Muscle of leg (tissue), 11 donors: Measurements from ENCODE around the gene GPC5. TPM values are rescaled to one million over a fixed set of nuclear protein-coding genes. Genes with fewer than 3 reads are reported as not detected.
"Not testable (repeated sequence)": the region's sequence is repeated elsewhere in the genome, so short reads cannot be mapped to it uniquely, and the experiment has no call there.

Experiments
- DNase-seq: peaks from one replicate; pipeline ENCODE4 v3.0.0; 2013
- H3K27ac ChIP-seq: one replicate; pipeline ENCODE4 v1.5.1; 2013; ENCODE audit warnings: mild to moderate bottlenecking, low read length, control low read depth
- H3K27me3 ChIP-seq: one replicate; pipeline ENCODE4 v1.6.1; 2013; ENCODE audit warnings: low read length; ENCODE audit not compliant: control insufficient read depth, insufficient read depth
- H3K36me3 ChIP-seq: one replicate; pipeline ENCODE4 v1.6.1; 2013; ENCODE audit warnings: low read length; ENCODE audit not compliant: control insufficient read depth, insufficient read depth
- H3K4me1 ChIP-seq: one replicate; pipeline ENCODE4 v1.6.1; 2013; ENCODE audit warnings: low read length; ENCODE audit not compliant: control insufficient read depth, insufficient read depth
- H3K4me3 ChIP-seq: one replicate; pipeline ENCODE4 v1.5.1; 2013; ENCODE audit warnings: low read length, control low read depth
- H3K9me3 ChIP-seq: replicated peaks from 2 replicates; pipeline ENCODE4 v1.6.1; 2013; ENCODE audit warnings: low read depth, low read length; ENCODE audit not compliant: control insufficient read depth
- WGBS: methylation state at CpG from one replicate; pipeline ENCODE4 v1.1.5; 2013; ENCODE audit warnings: missing lambda C conversion rate; ENCODE audit not compliant: insufficient coverage; 5-methylcytosine and 5-hydroxymethylcytosine counted together
- polyA plus RNA-seq, 8 donors: library from polyadenylated mRNA; unstranded; fragments of 120-200 nt; gene quantifications; one replicate each; pipeline versions ENCODE4 v1.2.1 to v1.2.3, GENCODE V29; 2013; ENCODE audit warnings: inconsistent platforms in 1 of 8, low replicate concordance in 1 of 8; ENCODE audit not compliant: insufficient read length in 8 of 8, insufficient read depth in 1 of 8
- total RNA-seq: library from RNA; stranded (reverse); fragments of 120-200 nt; gene quantifications from one replicate; pipeline ENCODE4 v1.2.4, GENCODE V29; 2013

Gene GPC5
- total and polyA plus RNA-seq, 9 donors, result 0.15 to 2.1 (median 0.40) TPM

DNA sequence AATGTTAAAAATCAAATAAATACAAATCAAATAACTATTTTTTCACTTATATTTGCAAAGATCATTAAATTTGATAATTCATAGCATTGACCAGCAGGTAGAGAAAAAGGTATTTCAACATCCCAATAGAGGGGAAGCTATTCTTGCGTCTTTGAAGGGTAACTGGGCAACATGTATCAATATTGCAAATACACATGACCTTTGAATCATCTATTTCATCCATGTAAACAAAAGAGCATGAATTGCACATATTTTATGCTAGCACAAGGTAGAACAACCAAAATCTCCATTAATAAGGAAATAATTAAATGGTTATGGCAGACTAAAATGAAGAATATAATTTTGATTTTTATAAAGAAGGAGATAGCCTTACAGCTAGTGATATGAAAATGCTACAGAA is 372.8 kb downstream of the GPC5 start:
- no peaks in the 10 kb centered on the region for H3K36me3 ChIP-seq
- H3K4me3 ChIP-seq, result no peak overlapping the region
- DNase-seq, result no peak
- no peaks in the 10 kb centered on the region for H3K27me3 ChIP-seq
- no peaks in the 10 kb centered on the region for H3K9me3 ChIP-seq
- no peaks in the 10 kb centered on the region for H3K4me1 ChIP-seq
- no CpG with 5 or more reads among the region's 1 CpG for WGBS
- H3K27ac ChIP-seq, result no peak overlapping the region

DNA sequence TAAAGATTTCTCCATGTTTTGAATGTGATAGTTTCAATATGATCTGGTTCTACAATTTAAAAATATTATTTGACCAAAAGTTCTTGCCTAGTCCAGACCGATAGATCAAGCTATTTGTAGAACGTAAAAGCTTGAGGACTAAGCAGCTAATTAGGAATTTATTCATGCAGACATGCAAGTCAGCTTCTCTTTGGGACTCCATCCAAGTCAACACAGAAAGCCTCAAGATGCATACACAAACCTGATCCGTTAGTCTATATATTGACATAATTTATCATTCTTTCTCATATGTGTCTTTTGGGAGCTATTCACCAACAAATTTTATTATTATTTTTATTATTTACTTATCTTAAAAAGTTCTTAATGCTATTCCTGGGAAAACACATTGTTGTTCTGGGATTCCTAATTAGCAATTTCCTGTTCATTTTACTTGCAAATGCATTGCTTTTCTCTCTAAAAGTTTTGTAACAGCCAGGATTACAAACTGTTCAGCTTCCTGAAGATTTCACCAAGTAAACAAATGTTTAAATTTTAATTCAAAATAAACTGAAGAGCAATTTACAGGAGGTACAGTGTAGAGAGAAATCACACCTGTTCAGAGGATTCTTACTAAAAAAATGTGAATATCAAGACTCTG is 375.3 kb downstream of the GPC5 start:
- Histone ChIP-seq H3K9me3 (no peaks in the 10 kb centered on the region), H3K36me3 (no peaks in the 10 kb centered on the region), H3K4me1 (no peaks in the 10 kb centered on the region), H3K4me3 (no peak overlapping the region), H3K27ac (no peak overlapping the region), H3K27me3 (no peaks in the 10 kb centered on the region)
- WGBS, result no CpG with 5 or more reads among the region's 3 CpGs
- peak; percentile 5 for DNase-seq

- Histone ChIP-seq H3K27ac (no peak overlapping the region), H3K4me3 (no peak overlapping the region), H3K9me3 (no peaks in the 10 kb centered on the region), H3K4me1 (no peaks in the 10 kb centered on the region), H3K27me3 (no peaks in the 10 kb centered on the region), H3K36me3 (no peaks in the 10 kb centered on the region)
- DNase-seq, result no peak
- WGBS, result no CpG with 5 or more reads among the region's 3 CpGs
Observed at GRCh38 chr13:91774397-91774796, 376.0 kb downstream of the GPC5 start.

GRCh38 chr13:91776611-91777193 is 378.3 kb downstream of the GPC5 start:
- H3K27ac ChIP-seq, result no peak overlapping the region
- no peak overlapping the region for H3K4me3 ChIP-seq
- H3K4me1 ChIP-seq, result no peaks in the 10 kb centered on the region
- DNase-seq, result no peak
- no peaks in the 10 kb centered on the region for H3K27me3 ChIP-seq
- H3K36me3 ChIP-seq, result no peaks in the 10 kb centered on the region
- whole genome bisulfite sequencing, result no CpG with 5 or more reads among the region's 2 CpGs
- H3K9me3 ChIP-seq, result no peaks in the 10 kb centered on the region

- Histone ChIP-seq H3K4me3 (no peak overlapping the region), H3K9me3 (no peaks in the 10 kb centered on the region), H3K27ac (no peak overlapping the region), H3K27me3 (no peaks in the 10 kb centered on the region), H3K4me1 (no peaks in the 10 kb centered on the region), H3K36me3 (no peaks in the 10 kb centered on the region)
- DNase-seq, result no peak
- 78% methylated on average over 3 of the region's 4 CpGs for WGBS
Observed at GRCh38 chr13:91778123-91778522, 379.7 kb downstream of the GPC5 start.

DNA sequence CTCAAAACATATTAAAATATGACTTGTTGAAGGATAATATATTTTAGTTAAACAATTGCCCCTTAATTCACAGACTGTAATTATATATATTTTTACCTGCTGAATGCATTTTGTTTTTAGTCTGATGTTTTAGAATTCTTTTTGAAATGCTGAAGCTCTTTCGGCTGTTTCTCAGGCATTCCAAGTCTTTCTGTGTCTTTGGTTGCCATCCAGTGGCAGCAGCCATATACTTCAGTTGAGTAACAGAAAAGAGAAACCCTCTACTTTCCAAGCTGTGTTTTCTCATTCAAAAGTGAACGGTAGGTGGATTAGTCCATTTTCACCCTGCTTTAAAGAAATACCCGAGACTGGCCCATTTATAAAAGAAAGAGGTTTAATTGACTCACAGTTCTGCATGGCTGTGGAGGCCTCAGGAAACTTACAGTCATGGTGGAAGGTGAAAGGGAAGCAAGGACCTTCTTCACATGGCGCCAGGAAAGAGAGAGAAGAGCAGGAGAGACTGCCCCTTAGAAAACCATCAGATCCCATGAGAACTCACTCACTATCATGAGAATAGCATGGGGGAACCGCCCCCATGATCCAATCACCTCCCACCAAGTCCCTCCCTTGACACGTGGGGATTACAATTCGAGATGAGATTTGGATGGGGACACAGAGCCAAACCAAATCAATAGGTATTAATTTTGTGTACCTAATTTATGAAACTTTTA is 383.7 kb downstream of the GPC5 start:
- H3K4me3 ChIP-seq, H3K36me3 ChIP-seq, H3K9me3 ChIP-seq, H3K27ac ChIP-seq, H3K4me1 ChIP-seq, H3K27me3 ChIP-seq: not testable (repeated sequence)
- WGBS, result no CpG with 5 or more reads among the region's 7 CpGs
- peak; percentile 35 for DNase-seq

DNA sequence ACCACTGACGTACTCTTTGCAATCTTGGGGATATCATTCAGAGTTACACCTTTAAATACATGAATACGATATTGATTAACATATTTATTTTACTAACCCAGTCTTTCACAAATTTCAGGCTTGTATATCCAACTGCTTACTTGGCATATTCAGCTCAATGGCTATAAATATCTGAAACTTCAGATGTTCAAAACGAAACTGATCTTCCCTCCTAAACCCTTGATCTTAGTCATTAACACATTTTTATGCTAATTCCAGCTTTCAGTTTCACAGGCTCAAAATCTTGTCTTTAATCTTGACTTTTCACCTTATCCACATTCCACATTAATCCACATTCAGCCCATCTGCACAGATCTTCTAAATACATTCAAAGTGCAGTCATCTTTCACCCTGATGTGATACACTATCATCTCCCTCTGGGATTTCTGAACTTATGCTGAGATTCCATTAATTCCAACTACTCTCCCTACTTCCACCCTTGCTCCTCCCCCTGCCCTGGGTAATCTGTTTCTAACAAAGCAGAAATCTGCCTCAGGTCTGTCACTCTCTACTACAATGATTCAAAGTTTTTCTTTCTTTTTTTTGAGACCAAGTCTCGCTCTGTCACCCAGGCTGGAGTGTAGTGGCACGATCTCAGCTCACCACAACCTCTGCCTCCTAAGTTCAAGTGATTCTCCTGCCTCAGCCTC is 387.2 kb downstream of the GPC5 start:
- Histone ChIP-seq H3K4me1 (no peaks in the 10 kb centered on the region), H3K9me3 (no peaks in the 10 kb centered on the region), H3K36me3 (no peaks in the 10 kb centered on the region), H3K27ac (no peak overlapping the region), H3K4me3 (no peak overlapping the region), H3K27me3 (no peaks in the 10 kb centered on the region)
- no peak for DNase-seq
- 78% methylated on average over 4 of the region's 5 CpGs for WGBS

- Histone ChIP-seq H3K9me3 (no peaks in the 10 kb centered on the region), H3K36me3 (no peaks in the 10 kb centered on the region), H3K27ac (no peak overlapping the region), H3K4me3 (no peak overlapping the region), H3K4me1 (no peaks in the 10 kb centered on the region), H3K27me3 (no peaks in the 10 kb centered on the region)
- WGBS, result no CpG with 5 or more reads among the region's 1 CpG
- DNase-seq, result no peak
Observed at GRCh38 chr13:91792054-91792453, 393.6 kb downstream of the GPC5 start.

GRCh38 chr13:91797567-91797966 is 399.1 kb downstream of the GPC5 start:
- no peak overlapping the region for H3K4me3 ChIP-seq
- no peaks in the 10 kb centered on the region for H3K27me3 ChIP-seq
- no peaks in the 10 kb centered on the region for H3K4me1 ChIP-seq
- no peak for DNase-seq
- no peaks in the 10 kb centered on the region for H3K36me3 ChIP-seq
- WGBS, result 44% methylated on average over 9 of the region's 11 CpGs
- no peak overlapping the region for H3K27ac ChIP-seq
- no peaks in the 10 kb centered on the region for H3K9me3 ChIP-seq

DNA sequence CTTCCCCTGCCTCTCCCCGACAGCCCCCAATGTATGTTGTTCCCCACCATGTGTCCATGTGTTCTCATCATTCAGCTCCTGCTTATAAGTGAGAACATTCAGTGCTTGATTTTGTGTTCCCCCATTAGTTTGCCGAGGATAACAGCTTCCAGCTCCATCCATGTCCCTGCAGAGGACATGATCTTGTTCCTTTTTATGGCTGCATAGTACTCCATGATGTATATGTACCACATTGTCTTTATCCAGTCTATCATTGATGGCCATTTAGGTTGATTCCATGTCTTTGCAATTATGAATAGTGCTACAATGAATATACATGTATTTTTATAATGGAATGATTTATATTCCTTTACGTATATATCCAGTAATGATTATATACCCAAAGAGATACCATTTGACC is 399.9 kb downstream of the GPC5 start:
- H3K27me3 ChIP-seq, H3K27ac ChIP-seq, H3K4me1 ChIP-seq, DNase-seq, H3K36me3 ChIP-seq, H3K4me3 ChIP-seq, H3K9me3 ChIP-seq: not testable (repeated sequence)
- 100% methylated on average over 1 of the region's 3 CpGs for WGBS
